ENCODE results near the gene FNDC11. TPM values are rescaled to one million over a fixed set of nuclear protein-coding genes. Genes with fewer than 3 reads are reported as not detected.

FNDC11 gene
- total and polyA plus RNA-seq, 2 donors (not counting 3 experiments of a cell fraction or from before 2014, with no cell fraction given), result 0.71 to 1.9 TPM

DNA sequence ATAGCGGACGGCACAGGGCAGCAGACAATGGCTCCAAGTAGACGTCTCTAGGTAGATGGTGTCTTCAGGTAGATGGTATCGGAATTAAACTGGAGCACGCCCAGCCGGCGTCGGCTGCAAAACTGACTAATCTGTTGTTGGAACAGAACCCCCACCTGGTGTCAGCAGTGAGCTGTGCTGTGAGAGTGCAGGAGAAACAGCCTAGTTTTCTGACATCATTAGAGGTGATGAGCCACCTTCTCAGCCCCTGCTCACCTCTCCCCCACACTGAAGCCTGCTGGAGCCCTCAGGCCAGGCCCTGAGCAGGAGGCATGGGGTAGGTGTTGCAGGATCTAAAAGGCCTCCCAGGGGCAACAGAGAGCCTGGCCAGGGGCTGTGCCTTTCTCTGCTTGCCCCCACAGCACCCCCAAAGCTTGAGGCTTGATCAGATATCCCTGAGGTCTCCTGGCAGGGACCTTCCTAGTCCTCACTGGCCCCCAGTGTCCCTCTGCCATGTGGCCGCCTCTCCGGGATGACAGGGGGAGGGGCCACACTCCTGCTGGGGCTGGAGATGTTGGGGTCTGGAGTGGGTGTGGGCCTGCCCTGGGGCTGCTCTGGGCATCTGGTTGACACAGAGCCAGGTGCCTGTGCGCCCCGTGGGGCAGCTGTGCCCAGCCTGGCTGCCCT is 27.0 kb downstream of the FNDC11 start:
- intact Hi-C loops (cut with micrococcal nuclease) (no loop called here), dilution Hi-C loops (cut with MboI; ENCODE audit: extremely low pct_ligation_motif_present, low sequenced_read_pairs) (no loop called here)
- Histone ChIP-seq H3K27me3 (ENCODE audit: control insufficient read depth in 2 of 2, insufficient read depth in 2 of 2, low read length in 2 of 2) (no peaks in the 10 kb centered on the region), H3K79me2 (ENCODE audit: control insufficient read depth, insufficient read depth, low read length) (no peaks in the 10 kb centered on the region), H3K36me3 (ENCODE audit: control insufficient read depth in 2 of 2, extremely low read depth in 1 of 2, insufficient read depth in 2 of 2, low read length in 2 of 2) (no peaks in the 10 kb centered on the region), H3K9me1 (replicated peaks; ENCODE audit: control insufficient read depth, extremely low read depth, insufficient read depth, low read length) (no peaks in the 10 kb centered on the region), H4K20me1 (replicated peaks; ENCODE audit: control insufficient read depth, extremely low read depth, insufficient read depth, low read length) (no peaks in the 10 kb centered on the region), H2AFZ (ENCODE audit: low read depth, low read length) (no peak overlapping the region), H3K9me3 (replicated peaks; ENCODE audit: control insufficient read depth, insufficient read depth, low read length) (no peaks in the 10 kb centered on the region), H3K4me1 (ENCODE audit: control insufficient read depth, extremely low read depth, insufficient read depth, low read length) (no peaks in the 10 kb centered on the region), H3K9ac (replicated peaks; ENCODE audit: extremely low read depth, insufficient read depth, low read length) (no peak overlapping the region), H3K27ac (ENCODE audit: insufficient read depth, low read depth, low read length) (no peak overlapping the region), H3K4me2 (ENCODE audit: insufficient read depth, low read length) (no peak overlapping the region), H3K4me3 (replicated peaks in 1 of 3; ENCODE audit: insufficient read depth in 1 of 3, low read depth in 1 of 3, low read length in 3 of 3) (no peak overlapping the region)
- TF ChIP-seq JUN (IDR thresholded peaks at IDR 0.05; ENCODE audit: borderline replicate concordance, insufficient read depth, insufficient read length, low read depth), result no peak
- no peak for TF ChIP-seq POLR2AphosphoS5 (IDR thresholded peaks at IDR 0.05; ENCODE audit: insufficient read depth, low read depth, low read length)
- TF ChIP-seq, protein P1, sequence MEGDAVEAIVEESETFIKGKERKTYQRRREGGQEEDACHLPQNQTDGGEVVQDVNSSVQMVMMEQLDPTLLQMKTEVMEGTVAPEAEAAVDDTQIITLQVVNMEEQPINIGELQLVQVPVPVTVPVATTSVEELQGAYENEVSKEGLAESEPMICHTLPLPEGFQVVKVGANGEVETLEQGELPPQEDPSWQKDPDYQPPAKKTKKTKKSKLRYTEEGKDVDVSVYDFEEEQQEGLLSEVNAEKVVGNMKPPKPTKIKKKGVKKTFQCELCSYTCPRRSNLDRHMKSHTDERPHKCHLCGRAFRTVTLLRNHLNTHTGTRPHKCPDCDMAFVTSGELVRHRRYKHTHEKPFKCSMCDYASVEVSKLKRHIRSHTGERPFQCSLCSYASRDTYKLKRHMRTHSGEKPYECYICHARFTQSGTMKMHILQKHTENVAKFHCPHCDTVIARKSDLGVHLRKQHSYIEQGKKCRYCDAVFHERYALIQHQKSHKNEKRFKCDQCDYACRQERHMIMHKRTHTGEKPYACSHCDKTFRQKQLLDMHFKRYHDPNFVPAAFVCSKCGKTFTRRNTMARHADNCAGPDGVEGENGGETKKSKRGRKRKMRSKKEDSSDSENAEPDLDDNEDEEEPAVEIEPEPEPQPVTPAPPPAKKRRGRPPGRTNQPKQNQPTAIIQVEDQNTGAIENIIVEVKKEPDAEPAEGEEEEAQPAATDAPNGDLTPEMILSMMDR (IDR thresholded peaks at IDR 0.05; ENCODE audit: extremely low read depth in 1 of 2, insufficient read depth in 1 of 2, low read depth in 1 of 2, low read length in 2 of 2), result peak in 1 of 2 donors; percentile 34
- FAIRE-seq (no peak), DNase-seq (ENCODE audit: low read depth, low spot score) (peak; percentile 28)
- no TSS peak for BruUV-seq (replicated peaks)
- ChIA-PET CTCF (interaction anchor here (0.7 to 1.8 kb wide), 7 partner anchors 13 to 300 kb away, joined by 3 to 6 read pairs (median 3); no protein-coding TSS in a partner anchor), POLR2A (no interaction called here)

GRCh38 chr20:63582382-63583063 is 28.6 kb downstream of the FNDC11 start:
- Histone ChIP-seq H2AFZ (ENCODE audit: low read depth, low read length) (no peak overlapping the region), H3K9ac (replicated peaks; ENCODE audit: extremely low read depth, insufficient read depth, low read length) (no peak overlapping the region), H3K9me1 (replicated peaks; ENCODE audit: control insufficient read depth, extremely low read depth, insufficient read depth, low read length) (no peaks in the 10 kb centered on the region), H3K4me2 (ENCODE audit: insufficient read depth, low read length) (no peak overlapping the region), H3K36me3 (ENCODE audit: control insufficient read depth in 2 of 2, extremely low read depth in 1 of 2, insufficient read depth in 2 of 2, low read length in 2 of 2) (no peaks in the 10 kb centered on the region), H3K4me1 (ENCODE audit: control insufficient read depth, extremely low read depth, insufficient read depth, low read length) (no peaks in the 10 kb centered on the region), H3K27ac (ENCODE audit: insufficient read depth, low read depth, low read length) (no peak overlapping the region), H3K9me3 (replicated peaks; ENCODE audit: control insufficient read depth, insufficient read depth, low read length) (no peaks in the 10 kb centered on the region), H3K79me2 (ENCODE audit: control insufficient read depth, insufficient read depth, low read length) (no peaks in the 10 kb centered on the region), H3K27me3 (ENCODE audit: control insufficient read depth in 2 of 2, insufficient read depth in 2 of 2, low read length in 2 of 2) (no peaks in the 10 kb centered on the region), H3K4me3 (replicated peaks in 1 of 3; ENCODE audit: insufficient read depth in 1 of 3, low read depth in 1 of 3, low read length in 3 of 3) (no peak overlapping the region), H4K20me1 (replicated peaks; ENCODE audit: control insufficient read depth, extremely low read depth, insufficient read depth, low read length) (no peaks in the 10 kb centered on the region)
- dilution Hi-C loops (cut with MboI; ENCODE audit: extremely low pct_ligation_motif_present, low sequenced_read_pairs), result no loop called here
- FAIRE-seq, result no peak
- no TSS peak for BruUV-seq (replicated peaks)
- POLR2A ChIA-PET, result no interaction called here
- CTCF ChIA-PET, result interaction anchor here (0.7 to 2.1 kb wide), 4 partner anchors 9 to 391 kb away, joined by 3 to 6 read pairs (median 3); partner anchors contain the start of gene HELZ2
- DNase-seq (ENCODE audit: low read depth, low spot score), result no peak
- intact Hi-C loops (cut with micrococcal nuclease), result no loop called here
- TF ChIP-seq POLR2A (IDR thresholded peaks at IDR 0.05; ENCODE audit: low read depth, low read length) (no peak), EZH2 (IDR thresholded peaks at IDR 0.05; ENCODE audit: borderline replicate concordance, low read depth, low read length, severe bottlenecking) (no peak), FOS (IDR thresholded peaks at IDR 0.05; ENCODE audit: borderline replicate concordance, insufficient read depth, low read length) (no peak), POLR2AphosphoS5 (IDR thresholded peaks at IDR 0.05; ENCODE audit: insufficient read depth, low read depth, low read length) (no peak), JUN (IDR thresholded peaks at IDR 0.05; ENCODE audit: borderline replicate concordance, insufficient read depth, insufficient read length, low read depth) (no peak), MYC (IDR thresholded peaks at IDR 0.05; ENCODE audit: low read depth, low read length) (no peak)
- TF ChIP-seq, protein P1 (IDR thresholded peaks at IDR 0.05; ENCODE audit: extremely low read depth in 1 of 2, insufficient read depth in 1 of 2, low read depth in 1 of 2, low read length in 2 of 2), result no peak
- TF ChIP-seq, protein P2, sequence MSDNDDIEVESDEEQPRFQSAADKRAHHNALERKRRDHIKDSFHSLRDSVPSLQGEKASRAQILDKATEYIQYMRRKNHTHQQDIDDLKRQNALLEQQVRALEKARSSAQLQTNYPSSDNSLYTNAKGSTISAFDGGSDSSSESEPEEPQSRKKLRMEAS (IDR thresholded peaks at IDR 0.05; ENCODE audit: insufficient read depth, insufficient read length), result no peak

All from endothelial cell of umbilical vein (primary cell).